Erythroblast (primary cell): ENCODE data around the gene CEP162.

Experiments used
- GATA1 ChIP-seq: IDR thresholded peaks from 2 replicates; pipeline ENCODE4 v1.6.1; 2011; ENCODE audit warnings: low read depth, mild to moderate bottlenecking, control low read depth, low read length, moderate library complexity
- POLR2A ChIP-seq: IDR thresholded peaks from 2 replicates; pipeline ENCODE4 v1.6.1; 2011; ENCODE audit warnings: mild to moderate bottlenecking, low read length

- TF ChIP-seq POLR2A: no peak
- no peak for TF ChIP-seq GATA1
Observed at GRCh38 chr6:84220809-84221409, 6.5 kb downstream of the CEP162 start.
